HepG2 (cell line): ENCODE measurements around the gene TEX12.

Source experiments
- EZH2 ChIP-seq: conservative IDR thresholded peaks from 2 replicates; pipeline ENCODE4 v1.6.1; 2012; ENCODE audit warnings: mild to moderate bottlenecking, low read depth, low read length, moderate library complexity
- MTERF4 ChIP-seq: sonication (generic); formaldehyde crosslinking; IDR thresholded peaks from 2 replicates; pipeline ENCODE4 v1.8.0; 2023; ENCODE audit warnings: mild to moderate bottlenecking, missing genetic modification reagents
- NR2C2 ChIP-seq: sonication (generic); formaldehyde crosslinking; IDR thresholded peaks from 2 replicates; pipeline ENCODE4 v1.4.0; 2020; ENCODE audit warnings: missing genetic modification reagents, mild to moderate bottlenecking, moderate library complexity, borderline replicate concordance
- POLR2AphosphoS5 ChIP-seq: IDR thresholded peaks from 2 replicates; pipeline ENCODE4 v1.6.1; 2012; ENCODE audit warnings: low read depth, low read length
- ZIK1 ChIP-seq: sonication (generic); formaldehyde crosslinking; IDR thresholded peaks from 2 replicates; pipeline ENCODE4 v1.5.0; 2020; ENCODE audit warnings: mild to moderate bottlenecking, low read depth, missing genetic modification reagents, borderline replicate concordance

GRCh38 chr11:112212290-112212689 lies 45.1 kb downstream of the TEX12 start:
- TF ChIP-seq ZIK1 (CRISPR knock-in tag) (no peak), EZH2 (no peak), POLR2AphosphoS5 (no peak), MTERF4 (CRISPR knock-in tag) (no peak), NR2C2 (CRISPR knock-in tag) (no peak)
